Activated T-cell treated with anti-CD3 and anti-CD28 coated beads for 48 hours (primary cell): ENCODE results near the gene ADGRA1.
"Not testable (repeated sequence)": the region's sequence is repeated elsewhere in the genome, so short reads cannot be mapped to it uniquely, and the experiment has no call there.

Experiments
- DNase-seq: peaks from one replicate; pipeline ENCODE4 v3.0.0-alpha.2; 2020; ENCODE audit warnings: low read depth

Gene ADGRA1

GRCh38 chr10:133163889-133164815, 76.4 kb downstream of the ADGRA1 start:
- no peak for DNase-seq

GRCh38 chr10:133164816-133165555, 77.3 kb downstream of the ADGRA1 start:
- no peak for DNase-seq

- no peak for DNase-seq
Observed at GRCh38 chr10:133165556-133166503, 78.1 kb downstream of the ADGRA1 start.

GRCh38 chr10:133166504-133166827, 78.7 kb downstream of the ADGRA1 start:
- DNase-seq, result no peak

- DNase-seq, result no peak
Observed at GRCh38 chr10:133166828-133167692, 79.3 kb downstream of the ADGRA1 start.

- no peak for DNase-seq
Observed at GRCh38 chr10:133167693-133168616, 80.2 kb downstream of the ADGRA1 start.

GRCh38 chr10:133168617-133169031, 80.9 kb downstream of the ADGRA1 start:
- DNase-seq, result no peak

- no peak for DNase-seq
Observed at GRCh38 chr10:133169173-133169947, 81.6 kb downstream of the ADGRA1 start.

GRCh38 chr10:133170092-133170491, 82.4 kb downstream of the ADGRA1 start:
- DNase-seq, result no peak

GRCh38 chr10:133173860-133174640, 86.3 kb downstream of the ADGRA1 start:
- DNase-seq, result no peak

GRCh38 chr10:133174689-133175263, 87.1 kb downstream of the ADGRA1 start:
- DNase-seq, result no peak

- DNase-seq, result not testable (repeated sequence)
Observed at GRCh38 chr10:133175624-133176023, 87.9 kb downstream of the ADGRA1 start.

- no peak for DNase-seq
Observed at GRCh38 chr10:133176546-133176945, 88.8 kb downstream of the ADGRA1 start.

GRCh38 chr10:133177380-133178157, 89.8 kb downstream of the ADGRA1 start:
- no peak for DNase-seq

- no peak for DNase-seq
Observed at GRCh38 chr10:133178357-133179127, 90.8 kb downstream of the ADGRA1 start.

- no peak for DNase-seq
Observed at GRCh38 chr10:133179128-133179520, 91.4 kb downstream of the ADGRA1 start.
